HEK293 (cell line): ENCODE measurements around the gene GHRHR.

Source experiments
- CTCF ChIP-seq: fragments of 450-650 bp; formaldehyde crosslinking; IDR thresholded peaks from 2 replicates; pipeline ENCODE4 v1.5.1; 2016; ENCODE audit warnings: missing biosample characterization, missing genetic modification characterization
- MZF1 ChIP-seq: fragments of 450-650 bp; formaldehyde crosslinking; IDR thresholded peaks from 2 replicates; pipeline ENCODE4 v1.5.1; 2017; ENCODE audit warnings: missing biosample characterization, missing genetic modification characterization, borderline replicate concordance
- ZNF133 ChIP-seq: fragments of 450-650 bp; formaldehyde crosslinking; IDR thresholded peaks from 2 replicates; pipeline ENCODE4 v1.5.1; 2016; ENCODE audit warnings: missing biosample characterization, missing genetic modification characterization
- ZNF510 ChIP-seq: fragments of 450-650 bp; formaldehyde crosslinking; IDR thresholded peaks from 2 replicates; pipeline ENCODE4 v1.5.1; 2018; ENCODE audit warnings: mild to moderate bottlenecking, missing genetic modification characterization, missing biosample characterization; ENCODE audit not compliant: insufficient replicate concordance

GRCh38 chr7:31000161-31000693, 36.5 kb downstream of the GHRHR start:
- TF ChIP-seq ZNF510 (tag by site-specific recombination) (no peak), CTCF (tag by site-specific recombination) (no peak), ZNF133 (tag by site-specific recombination) (no peak), MZF1 (no peak)
